ENCODE results near the gene PTX3.

DNA sequence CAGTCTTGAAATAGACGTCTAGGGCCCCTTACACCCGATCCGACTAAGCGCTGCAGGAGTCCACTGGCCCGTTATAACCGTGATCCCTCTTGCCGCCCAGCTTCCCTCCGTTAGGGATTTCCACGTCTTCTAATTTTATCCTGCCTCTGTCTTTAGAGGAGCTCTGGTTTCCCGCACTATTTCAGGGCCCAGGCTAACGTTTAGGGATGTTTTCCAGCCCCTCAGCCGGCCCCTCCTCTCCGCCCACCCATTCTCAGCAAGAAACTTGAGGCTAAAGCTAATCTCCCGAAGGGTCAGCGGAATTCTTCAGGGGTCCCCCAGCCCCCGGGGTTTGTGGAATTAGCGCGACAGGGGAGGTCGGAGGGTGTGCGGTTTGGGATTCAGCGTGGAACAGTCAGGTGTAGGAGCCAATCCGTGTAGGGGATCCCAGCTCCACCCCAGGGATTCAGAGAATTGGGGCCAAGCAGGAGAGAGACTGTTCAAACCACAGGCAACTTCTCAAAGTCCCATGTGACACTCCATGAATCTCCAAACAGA, 1.6 kb downstream of the PTX3 start:
- TF ChIP-seq, protein P1, sequence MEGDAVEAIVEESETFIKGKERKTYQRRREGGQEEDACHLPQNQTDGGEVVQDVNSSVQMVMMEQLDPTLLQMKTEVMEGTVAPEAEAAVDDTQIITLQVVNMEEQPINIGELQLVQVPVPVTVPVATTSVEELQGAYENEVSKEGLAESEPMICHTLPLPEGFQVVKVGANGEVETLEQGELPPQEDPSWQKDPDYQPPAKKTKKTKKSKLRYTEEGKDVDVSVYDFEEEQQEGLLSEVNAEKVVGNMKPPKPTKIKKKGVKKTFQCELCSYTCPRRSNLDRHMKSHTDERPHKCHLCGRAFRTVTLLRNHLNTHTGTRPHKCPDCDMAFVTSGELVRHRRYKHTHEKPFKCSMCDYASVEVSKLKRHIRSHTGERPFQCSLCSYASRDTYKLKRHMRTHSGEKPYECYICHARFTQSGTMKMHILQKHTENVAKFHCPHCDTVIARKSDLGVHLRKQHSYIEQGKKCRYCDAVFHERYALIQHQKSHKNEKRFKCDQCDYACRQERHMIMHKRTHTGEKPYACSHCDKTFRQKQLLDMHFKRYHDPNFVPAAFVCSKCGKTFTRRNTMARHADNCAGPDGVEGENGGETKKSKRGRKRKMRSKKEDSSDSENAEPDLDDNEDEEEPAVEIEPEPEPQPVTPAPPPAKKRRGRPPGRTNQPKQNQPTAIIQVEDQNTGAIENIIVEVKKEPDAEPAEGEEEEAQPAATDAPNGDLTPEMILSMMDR (IDR thresholded peaks at IDR 0.05) = no peak
- TF ChIP-seq POLR2AphosphoS5 (IDR thresholded peaks at IDR 0.05; ENCODE audit: low read depth, low read length) (no peak), SIN3A (IDR thresholded peaks at IDR 0.05; ENCODE audit: borderline replicate concordance, insufficient read depth, low read depth, low read length) (no peak)

Data from Panc1 (cell line).